IMR-90 (cell line): ENCODE data around the gene SLC38A3. TPM values are rescaled to one million over a fixed set of nuclear protein-coding genes. Genes with fewer than 3 reads are reported as not detected.

Experiments used
- ATAC-seq: fragments of 200-7000 bp; cut with Tn5 transposase; 2 replicates; pipeline ENCODE4 v1.9.1; 2020; ENCODE audit warnings: low read depth, mild to moderate bottlenecking, moderate library complexity
- BruUV-seq: library from RNA; stranded (reverse); fragments of 400-500 nt; replicated peaks from 2 replicates; lab custom pipeline; 2021; lab: Mats Ljungman, UMichigan
- CTCF ChIA-PET: fragments of 300-600 bp; formaldehyde crosslinking; extraction: SDS; loops from one replicate; lab custom pipeline; 2021; ENCODE audit warnings: antibody characterized with exemption; lab: Yijun Ruan, JAX
- POLR2A ChIA-PET: fragments of 300-600 bp; sonication (Branson Sonifier 250); formaldehyde crosslinking; loops from one replicate; lab custom pipeline; 2022; ENCODE audit warnings: antibody characterized with exemption; ENCODE audit not compliant: unreplicated experiment; lab: Charles Lee
- DNase-seq: peaks from one replicate; pipeline ENCODE4 v3.0.0; 2013
- H2AFZ ChIP-seq: replicated peaks from 2 replicates; pipeline ENCODE3; 2013; ENCODE audit warnings: low read length, mild to moderate bottlenecking; ENCODE audit not compliant: poor library complexity
- H2AK5ac ChIP-seq: 2 replicates; pipeline ENCODE4 v1.6.1; 2013; ENCODE audit warnings: low read depth, low read length, inconsistent platforms
- H2AK9ac ChIP-seq: replicated peaks from 2 replicates; pipeline ENCODE3; 2013; ENCODE audit warnings: mild to moderate bottlenecking, low read depth, low read length, moderate library complexity; ENCODE audit not compliant: poor library complexity
- H2BK120ac ChIP-seq: 2 replicates; pipeline ENCODE4 v1.6.1; 2013; ENCODE audit warnings: low read depth, low read length, inconsistent platforms
- H2BK15ac ChIP-seq: 3 replicates; pipeline ENCODE4 v1.6.1; 2013; ENCODE audit warnings: low read depth, low read length, inconsistent platforms
- H2BK20ac ChIP-seq: 2 replicates; pipeline ENCODE4 v1.6.1; 2013; ENCODE audit warnings: low read depth, mild to moderate bottlenecking, inconsistent platforms, low read length, moderate library complexity
- H2BK5ac ChIP-seq: 2 replicates; pipeline ENCODE4 v1.6.1; 2013; ENCODE audit warnings: mild to moderate bottlenecking, low read depth, low read length, inconsistent platforms; ENCODE audit not compliant: poor library complexity, severe bottlenecking
- H3K14ac ChIP-seq: replicated peaks from 2 replicates; pipeline ENCODE4 v1.6.1; 2013; ENCODE audit warnings: low read depth, low read length, inconsistent platforms
- H3K18ac ChIP-seq: 2 replicates; pipeline ENCODE4 v1.6.1; 2013; ENCODE audit warnings: low read depth, low read length, control low read depth
- H3K23ac ChIP-seq: 2 replicates; pipeline ENCODE4 v1.6.1; 2013; ENCODE audit warnings: low read depth, low read length, inconsistent platforms
- H3K27ac ChIP-seq: 2 replicates; pipeline ENCODE4 v1.5.1; 2013; ENCODE audit warnings: mild to moderate bottlenecking, control low read depth, low read length; ENCODE audit not compliant: insufficient read depth
- H3K27me3 ChIP-seq: 2 replicates; pipeline ENCODE4 v1.6.1; 2013; ENCODE audit warnings: low read length; ENCODE audit not compliant: control insufficient read depth, insufficient read depth
- H3K36me3 ChIP-seq: 2 replicates; pipeline ENCODE4 v1.6.1; 2013; ENCODE audit warnings: low read length, mixed read lengths; ENCODE audit not compliant: control insufficient read depth, insufficient read depth
- H3K4ac ChIP-seq: 2 replicates; pipeline ENCODE4 v1.6.1; 2013; ENCODE audit warnings: low read depth, low read length, inconsistent platforms
- H3K4me1 ChIP-seq: 2 replicates; pipeline ENCODE4 v1.6.1; 2013; ENCODE audit warnings: low read length, mixed read lengths; ENCODE audit not compliant: control insufficient read depth, insufficient read depth
- H3K4me2 ChIP-seq: 2 replicates; pipeline ENCODE4 v1.6.1; 2013; ENCODE audit warnings: low read depth, mild to moderate bottlenecking, control low read depth, low read length, moderate library complexity
- H3K4me3 ChIP-seq: 2 replicates; pipeline ENCODE4 v1.5.1; 2013; ENCODE audit warnings: low read depth, mild to moderate bottlenecking, control low read depth, low read length, moderate library complexity; ENCODE audit not compliant: insufficient read depth
- H3K56ac ChIP-seq: 2 replicates; pipeline ENCODE4 v1.6.1; 2013; ENCODE audit warnings: low read length, inconsistent platforms; ENCODE audit not compliant: insufficient read depth; ENCODE audit errors: extremely low read depth
- H3K79me1 ChIP-seq, 2 experiments: 2 replicates each; pipeline ENCODE4 v1.6.1; 2013; ENCODE audit warnings: low read length in 2 of 2, inconsistent platforms in 1 of 2, low read depth in 1 of 2
- H3K9ac ChIP-seq: 2 replicates; pipeline ENCODE4 v1.6.1; 2013; ENCODE audit warnings: low read depth, low read length, control low read depth
- H3K9me1 ChIP-seq: 2 replicates; pipeline ENCODE4 v1.6.1; 2013; ENCODE audit warnings: low read length, inconsistent platforms; ENCODE audit not compliant: insufficient read depth
- H3K9me3 ChIP-seq: 2 replicates; pipeline ENCODE4 v1.6.1; 2013; ENCODE audit warnings: low read length; ENCODE audit not compliant: control insufficient read depth, insufficient read depth
- H4K20me1 ChIP-seq: 2 replicates; pipeline ENCODE4 v1.6.1; 2013; ENCODE audit warnings: low read length, inconsistent platforms; ENCODE audit not compliant: insufficient read depth
- H4K5ac ChIP-seq: 2 replicates; pipeline ENCODE4 v1.6.1; 2013; ENCODE audit warnings: mild to moderate bottlenecking, low read depth, low read length, control low read depth
- H4K8ac ChIP-seq, 2 experiments: 2 replicates each; pipeline ENCODE4 v1.6.1; 2013; ENCODE audit warnings: low read depth in 2 of 2, low read length in 2 of 2, control low read depth in 1 of 2, inconsistent platforms in 1 of 2
- H4K91ac ChIP-seq: 2 replicates; pipeline ENCODE4 v1.6.1; 2013; ENCODE audit warnings: low read depth, low read length, inconsistent platforms; ENCODE audit not compliant: insufficient read depth
- MAFK ChIP-seq: IDR thresholded peaks from 2 replicates; pipeline ENCODE4 v1.6.1; 2012; ENCODE audit warnings: low read depth, low read length, improper control_type of control experiment
- RAD21 ChIP-seq: IDR thresholded peaks from 2 replicates; pipeline ENCODE4 v1.6.1; 2012; ENCODE audit warnings: low read length, improper control_type of control experiment
- RFX5 ChIP-seq: IDR thresholded peaks from 2 replicates; pipeline ENCODE4 v1.8.0; 2012; ENCODE audit warnings: low read depth, mild to moderate bottlenecking, low read length, moderate library complexity
- SMC3 ChIP-seq: fragments of 150-350 bp; IDR thresholded peaks from 2 replicates; pipeline ENCODE4 v1.6.1; 2016; ENCODE audit warnings: low read depth, mild to moderate bottlenecking, antibody characterized with exemption, low read length, moderate library complexity
- USF2 ChIP-seq: fragments of 150-350 bp; IDR thresholded peaks from 2 replicates; pipeline ENCODE4 v1.6.1; 2017; ENCODE audit warnings: mild to moderate bottlenecking, antibody characterized with exemption, low read length, low read depth
- WGBS, 2 experiments: methylation state at CpG; one replicate each; pipeline versions ENCODE4 v1.1.5 to v1.1.7; 2013; ENCODE audit warnings: missing lambda C conversion rate in 2 of 2; ENCODE audit not compliant: insufficient read length in 1 of 2; ENCODE audit errors: extremely low coverage in 2 of 2; 5-methylcytosine and 5-hydroxymethylcytosine counted together
- dilution Hi-C: fragments of 300-500 bp; cut with HindIII; formaldehyde crosslinking; loops from one replicate; pipeline ENCODE4 v1.14.3; 2018; ENCODE audit warnings: low sequenced_read_pairs; ENCODE audit not compliant: unreplicated experiment
- in situ Hi-C: fragments of 300-500 bp; cut with MboI; formaldehyde crosslinking; loops from 3 replicates; pipeline ENCODE4 v1.14.3; 2019; ENCODE audit warnings: low sequenced_read_pairs, inconsistent platforms, mixed read lengths
- intact Hi-C: fragments of 100-400 bp; cut with micrococcal nuclease; formaldehyde crosslinking; loops from 2 replicates; pipeline ENCODE4 v1.10.0; 2022
- polyA plus RNA-seq, 3 experiments: library from polyadenylated mRNA; depleted of rRNA; stranded (reverse); fragments of >200 nt; gene quantifications; 2 replicates each; pipeline ENCODE4 v1.2.3, GENCODE V29; 2012; ENCODE audit warnings: low replicate concordance in 1 of 3
- total RNA-seq: library from RNA; depleted of rRNA; stranded (reverse); fragments of >200 nt; gene quantifications from 2 replicates; pipeline ENCODE4 v1.2.3, GENCODE V29; 2012

SLC38A3 gene
- total and polyA plus RNA-seq, 2 of the 4 experiments (the other 2 are of a cell fraction), result 0.12 to 0.36 TPM

- H4K20me1 ChIP-seq, result no peaks in the 10 kb centered on the region
- no peak overlapping the region for H3K14ac ChIP-seq
- H3K4ac ChIP-seq, result no peak overlapping the region
- H2AK9ac ChIP-seq, result no peak overlapping the region
- H3K4me1 ChIP-seq, result no peaks in the 10 kb centered on the region
- H2AK5ac ChIP-seq, result no peak overlapping the region
- no peak overlapping the region for H4K8ac ChIP-seq
- no peaks in the 10 kb centered on the region for H3K79me1 ChIP-seq
- no peaks in the 10 kb centered on the region for H3K36me3 ChIP-seq
- no peak overlapping the region for H3K9ac ChIP-seq
- BruUV-seq, result no TSS peak
- dilution Hi-C loops (no loop called here), intact Hi-C loops (no loop called here), in situ Hi-C loops (no loop called here)
- no peak overlapping the region for H3K4me2 ChIP-seq
- 84% methylated on average over 4 of the region's 17 CpGs; no CpG with 5 or more reads in 1 of the 2 experiments for WGBS, 2 experiments
- ChIA-PET POLR2A (no interaction called here), CTCF (no interaction called here)
- H3K9me1 ChIP-seq, result no peaks in the 10 kb centered on the region
- no peak overlapping the region for H2BK5ac ChIP-seq
- DNase-seq (no peak), ATAC-seq (no peak)
- H2AFZ ChIP-seq, result no peak overlapping the region
- no peak overlapping the region for H2BK120ac ChIP-seq
- H3K27me3 ChIP-seq, result peaks cover 25% of the 10 kb centered on the region; the same call in 1 of the 2 replicates
- H4K91ac ChIP-seq, result no peak overlapping the region
- no peak overlapping the region for H4K5ac ChIP-seq
- no peak overlapping the region for H2BK20ac ChIP-seq
- TF ChIP-seq MAFK (no peak), RFX5 (no peak), RAD21 (no peak), USF2 (no peak), SMC3 (no peak)
- H3K4me3 ChIP-seq, result no peak overlapping the region
- no peak overlapping the region for H3K27ac ChIP-seq
- no peak overlapping the region for H3K56ac ChIP-seq
- H2BK15ac ChIP-seq, result no peak overlapping the region
- no peaks in the 10 kb centered on the region for H3K9me3 ChIP-seq
- no peak overlapping the region for H3K23ac ChIP-seq
- H3K18ac ChIP-seq, result no peak overlapping the region
Measured at GRCh38 chr3:50218448-50218847, 13.4 kb downstream of the SLC38A3 start.
